MCF 10A (cell line): ENCODE data around the gene PSPN. TPM values are rescaled to one million over a fixed set of nuclear protein-coding genes. Genes with fewer than 3 reads are reported as not detected.

Experiments used
- BruUV-seq: library from RNA; stranded (reverse); fragments of 400-500 nt; replicated peaks from 2 replicates; lab custom pipeline; 2021; lab: Mats Ljungman, UMichigan
- CTCF ChIA-PET: fragments of 300-600 bp; sonication (Branson Sonifier 250); formaldehyde crosslinking; extraction: SDS; loops from one replicate; lab custom pipeline; 2021; ENCODE audit warnings: antibody characterized with exemption, inconsistent platforms; lab: Yijun Ruan, JAX
- POLR2A ChIA-PET: fragments of 300-600, 350-650 bp; sonication (Branson Sonifier 250); formaldehyde crosslinking; extraction: SDS; loops from one replicate; lab custom pipeline; 2020; ENCODE audit warnings: antibody characterized with exemption, inconsistent platforms; lab: Yijun Ruan, JAX
- DNase-seq: peaks from one replicate; pipeline ENCODE4 v3.0.0-alpha.2; 2018; ENCODE audit not compliant: unreplicated experiment
- H3K27ac Mint-ChIP-seq: one replicate; pipeline ENCODE4 v1.8.0; 2022; ENCODE audit warnings: mild to moderate bottlenecking, low read depth, mixed read lengths; ENCODE audit not compliant: unreplicated experiment
- H3K27me3 Mint-ChIP-seq: one replicate; pipeline ENCODE4 v1.8.0; 2022; ENCODE audit warnings: mixed read lengths; ENCODE audit not compliant: insufficient read depth, unreplicated experiment
- H3K36me3 Mint-ChIP-seq: one replicate; pipeline ENCODE4 v1.8.0; 2022; ENCODE audit warnings: mild to moderate bottlenecking, moderate library complexity, mixed read lengths; ENCODE audit not compliant: insufficient read depth, unreplicated experiment
- H3K4me1 Mint-ChIP-seq: one replicate; pipeline ENCODE4 v1.8.0; 2022; ENCODE audit warnings: mixed read lengths; ENCODE audit not compliant: insufficient read depth, unreplicated experiment
- H3K4me3 Mint-ChIP-seq: one replicate; pipeline ENCODE4 v1.8.0; 2022; ENCODE audit warnings: mild to moderate bottlenecking, moderate library complexity, mixed read lengths; ENCODE audit not compliant: unreplicated experiment
- H3K9me3 Mint-ChIP-seq: one replicate; pipeline ENCODE4 v1.8.0; 2022; ENCODE audit warnings: mixed read lengths; ENCODE audit not compliant: unreplicated experiment
- intact Hi-C: fragments of 100-400 bp; cut with micrococcal nuclease; formaldehyde crosslinking; loops from 2 replicates; pipeline ENCODE4 v1.14.1; 2022
- total RNA-seq: library from RNA; stranded (reverse); gene quantifications from 2 replicates; pipeline ENCODE4 v1.2.3, GENCODE V29; 2022
- TF ChIP-seq, protein P1 (sequence below): fragments of 200-600 bp; IDR thresholded peaks from one replicate; pipeline ENCODE4 v1.8.0; 2022; ENCODE audit warnings: antibody characterized with exemption, mild to moderate bottlenecking; ENCODE audit not compliant: unreplicated experiment

Gene PSPN
- total RNA-seq, 1 experiment from 2014 or later: 1.1 TPM

DNA sequence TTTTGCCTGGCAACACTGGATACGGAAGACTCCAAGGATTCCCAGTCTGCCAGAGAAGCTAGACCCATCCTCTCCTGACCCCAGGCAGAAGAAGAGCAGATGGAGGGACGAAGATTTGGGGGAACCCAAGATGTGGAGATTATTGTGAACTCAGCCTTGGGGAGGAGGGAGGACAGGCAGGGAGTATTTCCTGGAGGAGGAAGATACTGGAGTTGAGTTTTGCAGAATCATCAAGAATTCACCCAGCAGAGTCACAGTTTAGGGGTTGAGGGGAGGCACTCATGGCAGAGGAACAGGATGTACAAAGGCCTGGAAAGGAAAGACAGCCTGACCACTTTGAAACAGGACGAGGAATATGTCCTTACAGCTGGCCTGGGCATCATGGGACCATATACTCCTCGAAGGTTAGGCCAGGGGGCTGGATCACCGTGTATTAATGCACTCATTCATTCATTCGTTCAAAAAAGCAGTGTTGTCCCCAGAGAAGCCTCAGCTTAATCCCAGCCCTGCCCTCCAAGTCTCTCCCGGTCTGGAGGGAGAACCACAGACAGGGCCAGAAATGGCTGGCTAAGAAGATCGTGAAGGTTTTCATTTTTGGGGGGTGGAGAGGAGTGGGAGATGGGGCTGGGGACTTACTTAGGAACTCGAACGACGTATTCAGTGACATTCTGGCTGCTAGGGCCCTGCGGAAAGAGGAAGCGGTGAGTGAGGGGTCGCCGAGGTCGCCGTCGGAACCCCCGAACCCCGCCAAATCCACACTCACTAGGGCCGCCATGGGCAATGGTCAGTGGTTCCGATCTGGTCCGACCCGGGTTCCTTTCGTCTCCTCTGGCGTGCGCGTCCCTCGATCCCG, 16.7 kb upstream of the PSPN start:
- Mint-ChIP-seq H3K27me3 (no peaks in the 10 kb centered on the region), H3K4me3 (peak overlapping the region; percentile 89), H3K4me1 (peaks cover 18% of the 10 kb centered on the region), H3K27ac (peak overlapping the region; percentile 95), H3K36me3 (peaks cover 41% of the 10 kb centered on the region), H3K9me3 (no peaks in the 10 kb centered on the region)
- intact Hi-C loops: no loop called here
- TSS peak; percentile 66 for BruUV-seq
- DNase-seq: no peak
- POLR2A ChIA-PET: interaction anchor here (0.5 to 2.2 kb wide), 12 partner anchors 9 to 488 kb away, joined by 3 to 13 read pairs (median 4); partner anchors contain the start of genes ALKBH7, CLPP, KHSRP and TNFSF9
- TF ChIP-seq, protein P1, sequence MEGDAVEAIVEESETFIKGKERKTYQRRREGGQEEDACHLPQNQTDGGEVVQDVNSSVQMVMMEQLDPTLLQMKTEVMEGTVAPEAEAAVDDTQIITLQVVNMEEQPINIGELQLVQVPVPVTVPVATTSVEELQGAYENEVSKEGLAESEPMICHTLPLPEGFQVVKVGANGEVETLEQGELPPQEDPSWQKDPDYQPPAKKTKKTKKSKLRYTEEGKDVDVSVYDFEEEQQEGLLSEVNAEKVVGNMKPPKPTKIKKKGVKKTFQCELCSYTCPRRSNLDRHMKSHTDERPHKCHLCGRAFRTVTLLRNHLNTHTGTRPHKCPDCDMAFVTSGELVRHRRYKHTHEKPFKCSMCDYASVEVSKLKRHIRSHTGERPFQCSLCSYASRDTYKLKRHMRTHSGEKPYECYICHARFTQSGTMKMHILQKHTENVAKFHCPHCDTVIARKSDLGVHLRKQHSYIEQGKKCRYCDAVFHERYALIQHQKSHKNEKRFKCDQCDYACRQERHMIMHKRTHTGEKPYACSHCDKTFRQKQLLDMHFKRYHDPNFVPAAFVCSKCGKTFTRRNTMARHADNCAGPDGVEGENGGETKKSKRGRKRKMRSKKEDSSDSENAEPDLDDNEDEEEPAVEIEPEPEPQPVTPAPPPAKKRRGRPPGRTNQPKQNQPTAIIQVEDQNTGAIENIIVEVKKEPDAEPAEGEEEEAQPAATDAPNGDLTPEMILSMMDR: no peak
- CTCF ChIA-PET: interaction anchor here (0.6 kb wide), 1 partner anchor 227 kb away, joined by 3 read pairs; no protein-coding TSS in a partner anchor

- intact Hi-C loops: no loop called here
- BruUV-seq: no TSS peak
- no peaks in the 10 kb centered on the region for H3K9me3 Mint-ChIP-seq
These were observed 11.6 kb upstream of the PSPN start for GRCh38 chr19:6387372-6387771.

GRCh38 chr19:6384381-6384780, 8.6 kb upstream of the PSPN start:
- no peaks in the 10 kb centered on the region for H3K9me3 Mint-ChIP-seq
- no peak overlapping the region for H3K27ac Mint-ChIP-seq
- no peak overlapping the region for H3K4me3 Mint-ChIP-seq
- no peaks in the 10 kb centered on the region for H3K4me1 Mint-ChIP-seq
- no peaks in the 10 kb centered on the region for H3K27me3 Mint-ChIP-seq
- intact Hi-C loops: no loop called here
- TF ChIP-seq, protein P1: no peak
- no TSS peak for BruUV-seq
- H3K36me3 Mint-ChIP-seq: peaks cover 80% of the 10 kb centered on the region
- ChIA-PET CTCF (interaction anchor here (0.6 to 0.7 kb wide), 2 partner anchors 53 to 268 kb away, joined by 3 read pairs; no protein-coding TSS in a partner anchor), POLR2A (no interaction called here)
- DNase-seq: no peak

More at GRCh38 chr19:6387372-6387771, 11.6 kb upstream of the PSPN start:
- POLR2A ChIA-PET: no interaction called here
- CTCF ChIA-PET: no interaction called here
- Mint-ChIP-seq H3K36me3 (peaks cover 85% of the 10 kb centered on the region), H3K27me3 (no peaks in the 10 kb centered on the region), H3K4me3 (no peak overlapping the region), H3K27ac (no peak overlapping the region), H3K4me1 (peaks cover 11% of the 10 kb centered on the region)
- no peak for DNase-seq
- TF ChIP-seq, protein P1: no peak

DNA sequence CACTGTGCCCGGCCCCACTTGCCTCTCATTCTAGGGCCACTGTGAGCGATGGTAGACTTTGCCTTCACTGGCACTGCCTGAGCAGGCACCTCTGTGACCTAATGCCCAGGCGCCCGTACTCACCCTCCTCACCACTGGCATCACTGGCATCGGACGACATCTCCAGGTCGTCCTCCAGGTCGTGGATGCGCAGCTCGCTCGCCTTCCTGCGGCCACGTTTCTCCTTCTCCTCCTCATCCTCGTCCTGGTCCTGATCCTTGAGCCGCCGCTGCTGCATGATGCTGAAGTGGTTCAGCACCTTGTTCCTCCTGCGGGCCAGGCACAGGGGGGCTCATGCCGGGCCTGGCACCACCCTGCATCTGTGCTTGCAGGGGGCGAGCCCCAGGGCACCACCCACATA, 7.5 kb upstream of the PSPN start:
- H3K9me3 Mint-ChIP-seq: no peaks in the 10 kb centered on the region
- H3K4me3 Mint-ChIP-seq: no peak overlapping the region
- POLR2A ChIA-PET: interaction anchor here (1.3 kb wide), 1 partner anchor 9 kb away, joined by 3 read pairs; no protein-coding TSS in a partner anchor
- no TSS peak for BruUV-seq
- H3K27ac Mint-ChIP-seq: no peak overlapping the region
- DNase-seq: no peak
- intact Hi-C loops: no loop called here
- TF ChIP-seq, protein P1: no peak
- H3K4me1 Mint-ChIP-seq: no peaks in the 10 kb centered on the region
- no peaks in the 10 kb centered on the region for H3K27me3 Mint-ChIP-seq
- peaks cover 82% of the 10 kb centered on the region for H3K36me3 Mint-ChIP-seq
- CTCF ChIA-PET: no interaction called here
